ENCODE measurements around the gene TMEM94.

TMEM94 gene

GRCh38 chr17:75456417-75457046 lies at the start of gene TMEM94:
Gene TMEM94, plus strand, starts transcription at chr17:75456635. Its CDS starts 15,271 bp downstream, at chr17:75471906.
- no peaks in the 10 kb centered on the region for H3K9me3 ChIP-seq (ENCODE audit: control insufficient read depth, insufficient read depth, low read depth, low read length)
- H3K27me3 ChIP-seq (ENCODE audit: control insufficient read depth, insufficient read depth, low read length) = no peaks in the 10 kb centered on the region
- H3K27ac ChIP-seq (ENCODE audit: low read depth, low read length) = peak within 1 kb of the TSS; percentile 83
- peak within 1 kb of the TSS; percentile 84 for H3K4me3 ChIP-seq (ENCODE audit: low read depth, low read length)
- peak within 1 kb of the TSS; percentile 89 for H3K9ac ChIP-seq (ENCODE audit: low read length)
- peaks cover 13% of the 10 kb centered on the region for H3K4me1 ChIP-seq (ENCODE audit: control insufficient read depth, insufficient read depth, low read length)
- no peaks in the 10 kb centered on the region for H3K36me3 ChIP-seq (ENCODE audit: control insufficient read depth, insufficient read depth, low read length)

GRCh38 chr17:75407655-75408352 lies 48.6 kb upstream of the TMEM94 start:
- peaks cover 11% of the 10 kb centered on the region for H3K4me1 ChIP-seq (ENCODE audit: control insufficient read depth, insufficient read depth, low read length)
- H3K9ac ChIP-seq (ENCODE audit: low read length) = no peak overlapping the region
- H3K27me3 ChIP-seq (ENCODE audit: control insufficient read depth, insufficient read depth, low read length) = no peaks in the 10 kb centered on the region

GRCh38 chr17:75410141-75410540 lies 46.3 kb upstream of the TMEM94 start:
- H3K4me3 ChIP-seq (ENCODE audit: low read depth, low read length) = no peak overlapping the region
- no peaks in the 10 kb centered on the region for H3K27me3 ChIP-seq (ENCODE audit: control insufficient read depth, insufficient read depth, low read length)
- no peaks in the 10 kb centered on the region for H3K9me3 ChIP-seq (ENCODE audit: control insufficient read depth, insufficient read depth, low read depth, low read length)
- H3K9ac ChIP-seq (ENCODE audit: low read length) = no peak overlapping the region
- H3K36me3 ChIP-seq (ENCODE audit: control insufficient read depth, insufficient read depth, low read length) = no peaks in the 10 kb centered on the region
- peaks cover 11% of the 10 kb centered on the region for H3K4me1 ChIP-seq (ENCODE audit: control insufficient read depth, insufficient read depth, low read length)
- no peak overlapping the region for H3K27ac ChIP-seq (ENCODE audit: low read depth, low read length)

More at GRCh38 chr17:75407655-75408352, 48.6 kb upstream of the TMEM94 start:
- Histone ChIP-seq H3K4me3 (ENCODE audit: low read depth, low read length) (no peak overlapping the region), H3K9me3 (ENCODE audit: control insufficient read depth, insufficient read depth, low read depth, low read length) (no peaks in the 10 kb centered on the region), H3K27ac (ENCODE audit: low read depth, low read length) (no peak overlapping the region), H3K36me3 (ENCODE audit: control insufficient read depth, insufficient read depth, low read length) (no peaks in the 10 kb centered on the region)

GRCh38 chr17:75411328-75412067 lies 44.9 kb upstream of the TMEM94 start:
- Histone ChIP-seq H3K9me3 (ENCODE audit: control insufficient read depth, insufficient read depth, low read depth, low read length) (no peaks in the 10 kb centered on the region), H3K36me3 (ENCODE audit: control insufficient read depth, insufficient read depth, low read length) (no peaks in the 10 kb centered on the region), H3K4me1 (ENCODE audit: control insufficient read depth, insufficient read depth, low read length) (peaks cover 7% of the 10 kb centered on the region), H3K9ac (ENCODE audit: low read length) (no peak overlapping the region), H3K4me3 (ENCODE audit: low read depth, low read length) (no peak overlapping the region), H3K27ac (ENCODE audit: low read depth, low read length) (no peak overlapping the region), H3K27me3 (ENCODE audit: control insufficient read depth, insufficient read depth, low read length) (no peaks in the 10 kb centered on the region)

- Histone ChIP-seq H3K4me1 (ENCODE audit: control insufficient read depth, insufficient read depth, low read length) (0 out of 2 replicates have a peak, but pooled peaks cover 4% of the 10 kb centered on the region), H3K4me3 (ENCODE audit: low read depth, low read length) (no peak overlapping the region)
Measured at GRCh38 chr17:75412455-75413317, 43.7 kb upstream of the TMEM94 start.

GRCh38 chr17:75414488-75414887 lies 41.9 kb upstream of the TMEM94 start:
- Histone ChIP-seq H3K4me3 (ENCODE audit: low read depth, low read length) (no peak overlapping the region), H3K9ac (ENCODE audit: low read length) (no peak overlapping the region), H3K36me3 (ENCODE audit: control insufficient read depth, insufficient read depth, low read length) (no peaks in the 10 kb centered on the region), H3K27me3 (ENCODE audit: control insufficient read depth, insufficient read depth, low read length) (no peaks in the 10 kb centered on the region), H3K9me3 (ENCODE audit: control insufficient read depth, insufficient read depth, low read depth, low read length) (no peaks in the 10 kb centered on the region), H3K27ac (ENCODE audit: low read depth, low read length) (no peak overlapping the region), H3K4me1 (ENCODE audit: control insufficient read depth, insufficient read depth, low read length) (0 out of 2 replicates have a peak, but pooled peaks cover 4% of the 10 kb centered on the region)

More at GRCh38 chr17:75412455-75413317, 43.7 kb upstream of the TMEM94 start:
- Histone ChIP-seq H3K27ac (ENCODE audit: low read depth, low read length) (no peak overlapping the region), H3K9ac (ENCODE audit: low read length) (no peak overlapping the region), H3K27me3 (ENCODE audit: control insufficient read depth, insufficient read depth, low read length) (no peaks in the 10 kb centered on the region), H3K9me3 (ENCODE audit: control insufficient read depth, insufficient read depth, low read depth, low read length) (no peaks in the 10 kb centered on the region), H3K36me3 (ENCODE audit: control insufficient read depth, insufficient read depth, low read length) (no peaks in the 10 kb centered on the region)

GRCh38 chr17:75416006-75416405 lies 40.4 kb upstream of the TMEM94 start:
- no peak overlapping the region for H3K4me3 ChIP-seq (ENCODE audit: low read depth, low read length)
- no peak overlapping the region for H3K27ac ChIP-seq (ENCODE audit: low read depth, low read length)
- H3K9ac ChIP-seq (ENCODE audit: low read length) = no peak overlapping the region
- H3K27me3 ChIP-seq (ENCODE audit: control insufficient read depth, insufficient read depth, low read length) = no peaks in the 10 kb centered on the region
- 0 out of 2 replicates have a peak, but pooled peaks cover 4% of the 10 kb centered on the region for H3K4me1 ChIP-seq (ENCODE audit: control insufficient read depth, insufficient read depth, low read length)
- H3K36me3 ChIP-seq (ENCODE audit: control insufficient read depth, insufficient read depth, low read length) = no peaks in the 10 kb centered on the region
- H3K9me3 ChIP-seq (ENCODE audit: control insufficient read depth, insufficient read depth, low read depth, low read length) = no peaks in the 10 kb centered on the region

GRCh38 chr17:75417054-75417580 lies 39.3 kb upstream of the TMEM94 start:
- no peak overlapping the region for H3K27ac ChIP-seq (ENCODE audit: low read depth, low read length)
- H3K4me1 ChIP-seq (ENCODE audit: control insufficient read depth, insufficient read depth, low read length) = 0 out of 2 replicates have a peak, but pooled peaks cover 4% of the 10 kb centered on the region
- H3K36me3 ChIP-seq (ENCODE audit: control insufficient read depth, insufficient read depth, low read length) = no peaks in the 10 kb centered on the region
- H3K27me3 ChIP-seq (ENCODE audit: control insufficient read depth, insufficient read depth, low read length) = no peaks in the 10 kb centered on the region
- H3K9me3 ChIP-seq (ENCODE audit: control insufficient read depth, insufficient read depth, low read depth, low read length) = no peaks in the 10 kb centered on the region
- H3K9ac ChIP-seq (ENCODE audit: low read length) = no peak overlapping the region
- no peak overlapping the region for H3K4me3 ChIP-seq (ENCODE audit: low read depth, low read length)

GRCh38 chr17:75418531-75418930 lies 37.9 kb upstream of the TMEM94 start:
- Histone ChIP-seq H3K27ac (ENCODE audit: low read depth, low read length) (no peak overlapping the region), H3K9me3 (ENCODE audit: control insufficient read depth, insufficient read depth, low read depth, low read length) (no peaks in the 10 kb centered on the region), H3K27me3 (ENCODE audit: control insufficient read depth, insufficient read depth, low read length) (no peaks in the 10 kb centered on the region), H3K36me3 (ENCODE audit: control insufficient read depth, insufficient read depth, low read length) (no peaks in the 10 kb centered on the region), H3K4me1 (ENCODE audit: control insufficient read depth, insufficient read depth, low read length) (no peaks in the 10 kb centered on the region), H3K9ac (ENCODE audit: low read length) (no peak overlapping the region), H3K4me3 (ENCODE audit: low read depth, low read length) (no peak overlapping the region)
